WERI-Rb-1 (cell line): ENCODE results near the gene CALM1.

Experiments used
- DNase-seq: peaks from one replicate; pipeline ENCODE4 v3.0.0-alpha.2; 2020
- H3K27ac ChIP-seq: fragments of 250-450 bp; sonication (Bioruptor Pico); 2 replicates; pipeline ENCODE4 v1.5.1; 2020; ENCODE audit warnings: mild to moderate bottlenecking, moderate library complexity
- H3K27me3 ChIP-seq: fragments of 250-450 bp; sonication (Bioruptor Pico); 2 replicates; pipeline ENCODE4 v1.5.1; 2021; ENCODE audit warnings: mild to moderate bottlenecking, low read depth, moderate library complexity; ENCODE audit not compliant: insufficient read depth, severe bottlenecking
- H3K36me3 ChIP-seq: fragments of 250-450 bp; sonication (Bioruptor Pico); 2 replicates; pipeline ENCODE4 v1.5.1; 2020; ENCODE audit warnings: mild to moderate bottlenecking, moderate library complexity
- H3K4me3 ChIP-seq: 2 replicates; pipeline ENCODE4 v1.5.1; 2011; ENCODE audit warnings: low read depth, mild to moderate bottlenecking, control low read depth, low read length
- H3K9me3 ChIP-seq: fragments of 250-450 bp; sonication (Bioruptor Pico); 2 replicates; pipeline ENCODE4 v1.5.1; 2021; ENCODE audit warnings: mild to moderate bottlenecking, moderate library complexity; ENCODE audit not compliant: severe bottlenecking
- TF ChIP-seq, protein P1 (sequence below): IDR thresholded peaks from 2 replicates; pipeline ENCODE4 v1.5.1; 2011; ENCODE audit warnings: low read depth, mild to moderate bottlenecking, control low read depth, inconsistent platforms, low read length

CALM1 gene

DNA sequence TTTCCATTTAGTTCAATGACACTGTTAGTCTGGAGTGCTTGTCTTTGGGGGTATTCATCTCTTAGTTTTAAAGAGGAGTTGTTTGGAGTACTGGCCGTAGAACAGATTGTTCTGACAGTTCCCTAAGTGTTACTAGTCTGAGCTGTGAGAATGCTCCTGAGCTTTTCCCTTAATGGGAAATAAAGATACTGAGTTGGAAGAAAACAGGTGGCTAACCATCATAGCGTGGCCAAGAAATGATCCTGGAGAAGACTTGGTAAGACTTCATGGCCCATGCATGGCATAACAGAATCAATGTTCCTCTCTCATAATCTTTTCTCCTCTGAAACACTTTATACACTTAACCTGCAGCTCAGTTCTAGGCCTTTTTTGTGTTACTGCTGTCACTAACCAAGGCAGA is 6.2 kb downstream of the CALM1 start:
- Histone ChIP-seq H3K36me3 (peaks cover 45% of the 10 kb centered on the region), H3K27me3 (peaks cover 4% of the 10 kb centered on the region), H3K9me3 (no peaks in the 10 kb centered on the region), H3K4me3 (no peak overlapping the region), H3K27ac (no peak overlapping the region)
- no peak for DNase-seq
- TF ChIP-seq, protein P1, sequence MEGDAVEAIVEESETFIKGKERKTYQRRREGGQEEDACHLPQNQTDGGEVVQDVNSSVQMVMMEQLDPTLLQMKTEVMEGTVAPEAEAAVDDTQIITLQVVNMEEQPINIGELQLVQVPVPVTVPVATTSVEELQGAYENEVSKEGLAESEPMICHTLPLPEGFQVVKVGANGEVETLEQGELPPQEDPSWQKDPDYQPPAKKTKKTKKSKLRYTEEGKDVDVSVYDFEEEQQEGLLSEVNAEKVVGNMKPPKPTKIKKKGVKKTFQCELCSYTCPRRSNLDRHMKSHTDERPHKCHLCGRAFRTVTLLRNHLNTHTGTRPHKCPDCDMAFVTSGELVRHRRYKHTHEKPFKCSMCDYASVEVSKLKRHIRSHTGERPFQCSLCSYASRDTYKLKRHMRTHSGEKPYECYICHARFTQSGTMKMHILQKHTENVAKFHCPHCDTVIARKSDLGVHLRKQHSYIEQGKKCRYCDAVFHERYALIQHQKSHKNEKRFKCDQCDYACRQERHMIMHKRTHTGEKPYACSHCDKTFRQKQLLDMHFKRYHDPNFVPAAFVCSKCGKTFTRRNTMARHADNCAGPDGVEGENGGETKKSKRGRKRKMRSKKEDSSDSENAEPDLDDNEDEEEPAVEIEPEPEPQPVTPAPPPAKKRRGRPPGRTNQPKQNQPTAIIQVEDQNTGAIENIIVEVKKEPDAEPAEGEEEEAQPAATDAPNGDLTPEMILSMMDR, result no peak

GRCh38 chr14:90405101-90405500 is 8.3 kb downstream of the CALM1 start:
- Histone ChIP-seq H3K9me3 (no peaks in the 10 kb centered on the region), H3K36me3 (peaks cover 42% of the 10 kb centered on the region), H3K27ac (no peak overlapping the region), H3K4me3 (no peak overlapping the region), H3K27me3 (no peaks in the 10 kb centered on the region)
- DNase-seq, result no peak
- TF ChIP-seq, protein P1, result no peak

DNA sequence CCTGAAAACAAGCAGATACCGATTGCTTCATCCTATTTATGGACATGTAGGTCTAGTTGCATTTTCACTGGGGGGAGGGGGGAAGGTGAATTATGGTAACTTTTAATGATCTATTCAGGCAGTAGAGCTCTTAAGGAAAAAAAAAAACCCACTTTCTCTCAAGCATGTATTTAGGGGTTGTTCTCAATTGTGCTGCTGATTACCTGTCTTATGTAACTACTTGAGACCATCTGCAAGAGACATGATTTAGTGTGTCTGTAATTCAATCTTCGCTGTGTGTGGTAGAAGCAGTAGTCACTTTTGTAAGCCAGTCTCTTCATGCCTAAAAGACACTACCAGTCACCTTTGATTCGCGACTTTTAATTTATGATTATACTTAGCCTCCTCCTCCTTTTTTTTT is 8.9 kb downstream of the CALM1 start:
- H3K27me3 ChIP-seq, result no peaks in the 10 kb centered on the region
- H3K27ac ChIP-seq, result no peak overlapping the region
- H3K4me3 ChIP-seq, result no peak overlapping the region
- DNase-seq, result no peak
- TF ChIP-seq, protein P1, result no peak
- H3K9me3 ChIP-seq, result no peaks in the 10 kb centered on the region
- peaks cover 41% of the 10 kb centered on the region for H3K36me3 ChIP-seq

DNA sequence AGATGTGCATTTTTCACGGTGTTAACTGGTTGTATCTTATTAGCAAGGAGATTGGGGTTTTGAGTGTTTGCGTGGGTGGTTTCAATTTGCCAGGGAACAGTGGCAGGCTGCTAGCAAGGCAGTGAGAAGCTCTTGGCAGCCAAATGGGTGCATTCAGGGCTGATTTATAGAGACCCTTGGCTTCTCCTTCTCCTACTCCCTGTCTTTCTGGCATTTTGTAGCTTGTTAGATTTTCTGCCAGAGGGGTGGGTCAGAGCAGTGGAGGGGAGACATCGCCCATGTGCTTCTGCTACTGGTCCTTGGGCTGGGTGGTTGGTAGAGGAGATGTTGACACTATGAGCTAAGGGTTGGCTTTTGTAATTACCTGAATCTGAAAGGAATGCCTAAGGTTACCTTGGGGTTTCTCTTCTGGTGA is 9.6 kb downstream of the CALM1 start:
- H3K27me3 ChIP-seq, result no peaks in the 10 kb centered on the region
- H3K27ac ChIP-seq, result no peak overlapping the region
- no peaks in the 10 kb centered on the region for H3K9me3 ChIP-seq
- TF ChIP-seq, protein P1, result no peak
- no peak for DNase-seq
- H3K4me3 ChIP-seq, result no peak overlapping the region
- peaks cover 35% of the 10 kb centered on the region for H3K36me3 ChIP-seq

DNA sequence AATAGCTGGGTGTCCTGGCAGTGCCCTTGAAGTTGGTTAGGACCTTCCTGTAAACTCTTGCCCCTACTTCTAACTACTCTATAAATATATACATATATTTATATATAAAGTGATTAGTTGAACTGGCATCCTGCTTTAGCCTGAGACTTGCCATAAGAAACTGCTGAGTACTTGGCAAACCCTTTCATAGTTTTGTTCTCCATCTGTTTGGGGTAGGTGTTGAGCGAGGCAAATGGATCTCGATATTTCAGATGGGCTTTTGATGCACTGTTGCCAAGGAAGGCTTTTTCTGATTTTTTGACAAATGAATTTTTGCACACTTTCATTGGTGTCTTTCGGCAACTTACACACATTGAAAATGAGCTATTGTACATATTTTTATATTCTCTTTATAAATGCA is 10.4 kb downstream of the CALM1 start:
- no peak for DNase-seq
- Histone ChIP-seq H3K9me3 (no peaks in the 10 kb centered on the region), H3K4me3 (no peak overlapping the region), H3K36me3 (peaks cover 27% of the 10 kb centered on the region), H3K27ac (no peak overlapping the region), H3K27me3 (no peaks in the 10 kb centered on the region)
- TF ChIP-seq, protein P1, result no peak

DNA sequence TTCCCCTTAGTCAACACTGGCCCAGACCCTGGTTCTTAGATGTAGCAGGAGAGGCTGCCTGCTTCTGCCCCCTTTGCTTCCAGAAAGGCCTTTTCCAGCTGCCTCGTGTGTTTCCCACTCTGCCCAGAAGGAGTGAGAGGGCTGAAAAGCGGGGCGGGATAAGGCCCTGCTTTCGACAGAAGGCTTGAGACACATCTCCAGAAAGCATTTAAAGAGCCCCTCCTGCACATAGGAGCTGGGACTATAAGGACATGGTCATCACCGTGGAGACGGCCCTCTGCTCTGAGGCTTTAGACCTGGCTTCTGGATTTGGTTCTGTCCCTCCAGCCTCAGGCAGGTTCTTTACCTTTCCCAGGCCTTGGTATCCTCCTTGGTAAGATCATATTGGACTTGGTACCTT is 11.9 kb downstream of the CALM1 start:
- TF ChIP-seq, protein P1, result no peak
- peaks cover 14% of the 10 kb centered on the region for H3K36me3 ChIP-seq
- no peak overlapping the region for H3K27ac ChIP-seq
- H3K9me3 ChIP-seq, result no peaks in the 10 kb centered on the region
- H3K4me3 ChIP-seq, result no peak overlapping the region
- no peaks in the 10 kb centered on the region for H3K27me3 ChIP-seq
- DNase-seq, result no peak
